ENCODE data around the gene OR2C3.

DNA sequence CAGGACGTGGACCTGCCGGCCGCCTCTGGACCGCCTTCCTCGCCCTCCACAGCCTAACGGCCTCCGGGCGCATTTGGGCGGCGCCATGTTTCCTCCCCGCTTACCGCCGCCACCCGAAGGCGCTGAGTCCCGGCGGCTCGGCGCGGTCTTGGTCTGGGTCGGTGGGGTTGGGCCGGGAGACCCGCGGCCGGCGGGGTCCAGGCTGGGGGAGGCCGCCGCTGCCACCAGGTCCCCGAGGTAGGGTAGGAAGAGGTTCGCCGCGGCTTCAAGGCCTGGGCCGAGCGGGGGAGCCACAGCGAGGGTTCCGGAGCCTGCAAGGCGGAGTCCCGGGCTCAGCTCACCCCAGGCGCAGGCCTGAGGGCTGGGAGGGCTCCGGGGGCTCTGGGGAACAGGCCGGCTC lies 5.5 kb downstream of the OR2C3 start:
- no peak for TF ChIP-seq SMC3 (conservative IDR thresholded peaks at IDR 0.05; ENCODE audit: poor library complexity)
- TF ChIP-seq EZH2 (IDR thresholded peaks at IDR 0.05; ENCODE audit: borderline replicate concordance, insufficient read depth, low read length, poor library complexity, severe bottlenecking) = no peak
